HG02678 (cell line): ENCODE results near the gene CCNL1.
A peak's percentile ranks its signal among the peaks of the same experiment; 100 is the strongest.
"Not testable (repeated sequence)": the region's sequence is repeated elsewhere in the genome, so short reads cannot be mapped to it uniquely, and the experiment has no call there.

ENCODE experiments used
- ATAC-seq: cut with Tn5 transposase; IDR thresholded peaks from one replicate; pipeline ENCODE4 v1.9.1; 2021; ENCODE audit warnings: mild to moderate bottlenecking, moderate library complexity; ENCODE audit not compliant: unreplicated experiment

Gene CCNL1

DNA sequence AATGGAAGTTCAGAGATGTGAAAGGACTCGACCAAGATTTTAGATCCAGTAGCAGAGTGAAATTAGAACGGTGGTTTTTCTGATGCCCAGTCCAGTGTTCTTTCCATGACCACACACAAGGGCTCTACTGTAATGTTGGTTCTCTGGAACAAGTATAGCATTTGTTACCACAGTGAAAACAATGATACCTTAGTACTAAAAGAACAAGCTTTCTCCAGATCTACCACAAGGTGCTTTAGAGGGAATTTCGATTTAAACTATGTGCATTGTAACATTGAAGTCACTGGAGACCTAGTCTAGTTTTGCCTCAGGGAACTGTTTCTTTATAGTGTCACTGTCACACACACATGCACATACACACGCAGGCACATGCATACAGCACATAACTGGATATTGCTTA is 12.8 kb upstream of the CCNL1 start:
- ATAC-seq = no peak

DNA sequence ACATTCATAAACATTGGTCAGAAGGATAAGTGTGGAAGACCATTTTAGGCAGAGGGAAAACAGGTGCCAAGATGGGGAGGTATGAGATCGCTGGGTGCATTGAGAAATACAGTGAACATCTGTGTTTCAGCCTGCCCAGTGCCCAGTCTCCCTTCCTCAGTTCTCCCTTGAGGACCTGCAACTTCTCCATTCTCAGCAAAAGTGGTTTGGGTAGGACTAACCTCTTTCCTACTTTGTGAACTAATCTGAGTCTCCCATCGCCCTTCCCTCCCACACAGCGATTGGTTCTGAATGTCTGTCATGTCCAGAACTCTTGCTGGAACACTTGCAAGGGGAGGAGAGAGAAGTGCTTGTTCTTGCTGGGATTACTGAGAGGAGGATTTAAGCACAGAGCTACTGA is 10.9 kb upstream of the CCNL1 start:
- no peak for ATAC-seq

DNA sequence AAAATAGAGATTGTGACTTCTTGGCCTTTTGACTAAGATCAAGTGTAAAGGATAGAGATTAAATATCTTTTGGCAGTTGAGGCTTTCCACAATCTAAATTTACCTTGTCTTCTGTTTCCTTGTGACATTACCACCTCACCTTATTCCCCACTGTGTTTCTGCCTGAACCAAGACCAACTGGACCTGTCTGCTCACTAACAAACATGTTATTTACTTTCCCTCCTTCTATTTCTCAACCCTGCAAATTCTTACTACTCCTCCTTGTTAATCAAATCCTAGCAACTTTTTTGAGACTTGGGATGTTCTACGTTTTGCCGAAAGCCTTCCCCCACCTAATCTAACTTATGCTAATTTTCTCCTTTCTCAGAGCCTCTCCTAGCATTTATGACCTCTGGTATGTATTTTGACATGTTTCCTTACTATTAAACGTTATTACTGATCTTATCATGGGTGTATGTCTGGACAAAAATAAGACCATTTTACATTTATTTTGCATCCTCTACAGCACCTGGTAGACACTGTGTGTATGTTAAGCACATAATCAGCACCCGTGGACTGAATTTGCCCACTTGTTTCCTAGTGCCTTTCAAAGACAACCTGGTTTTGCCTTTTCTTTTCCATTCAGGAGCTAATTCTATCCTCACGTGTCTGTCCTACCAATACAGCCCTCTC is 7.6 kb upstream of the CCNL1 start:
- no peak for ATAC-seq

DNA sequence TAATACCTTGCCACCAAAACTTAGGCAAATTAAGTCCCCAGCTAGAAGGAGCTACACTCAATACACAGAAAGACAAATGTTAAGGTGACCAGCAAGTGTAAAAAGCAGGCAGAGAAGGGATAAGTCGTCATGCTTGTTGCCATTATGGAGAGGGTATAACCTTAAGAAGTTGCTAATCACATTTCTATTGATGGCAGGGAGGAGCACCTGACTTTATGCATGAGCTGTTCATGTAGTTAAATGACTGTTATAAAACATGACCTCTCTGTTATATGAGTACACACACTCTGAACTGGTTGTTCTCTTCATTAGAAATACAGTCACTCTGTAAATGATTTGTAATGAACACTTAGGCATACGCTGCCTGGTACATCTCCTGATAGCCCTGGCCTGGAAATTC is 6.6 kb upstream of the CCNL1 start:
- ATAC-seq = peak; percentile 69

DNA sequence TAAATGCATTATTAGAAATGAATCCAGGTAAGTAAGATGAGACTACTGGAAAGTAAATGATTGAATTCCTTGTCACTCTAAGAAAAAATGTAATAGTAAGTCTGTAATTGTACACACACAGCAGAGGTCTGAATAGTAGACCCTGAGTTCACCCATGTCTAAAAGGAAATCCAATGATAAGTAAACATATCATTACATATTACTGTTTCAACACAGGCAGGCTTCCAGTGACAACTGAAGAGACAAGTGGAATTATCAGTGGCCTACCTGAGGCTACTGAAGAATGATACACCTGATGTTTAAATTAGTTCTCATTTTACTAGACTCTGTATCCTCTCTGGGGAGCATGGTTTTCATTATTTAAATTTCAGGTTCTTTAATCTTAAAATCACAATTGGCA is 6.2 kb upstream of the CCNL1 start:
- ATAC-seq = no peak

DNA sequence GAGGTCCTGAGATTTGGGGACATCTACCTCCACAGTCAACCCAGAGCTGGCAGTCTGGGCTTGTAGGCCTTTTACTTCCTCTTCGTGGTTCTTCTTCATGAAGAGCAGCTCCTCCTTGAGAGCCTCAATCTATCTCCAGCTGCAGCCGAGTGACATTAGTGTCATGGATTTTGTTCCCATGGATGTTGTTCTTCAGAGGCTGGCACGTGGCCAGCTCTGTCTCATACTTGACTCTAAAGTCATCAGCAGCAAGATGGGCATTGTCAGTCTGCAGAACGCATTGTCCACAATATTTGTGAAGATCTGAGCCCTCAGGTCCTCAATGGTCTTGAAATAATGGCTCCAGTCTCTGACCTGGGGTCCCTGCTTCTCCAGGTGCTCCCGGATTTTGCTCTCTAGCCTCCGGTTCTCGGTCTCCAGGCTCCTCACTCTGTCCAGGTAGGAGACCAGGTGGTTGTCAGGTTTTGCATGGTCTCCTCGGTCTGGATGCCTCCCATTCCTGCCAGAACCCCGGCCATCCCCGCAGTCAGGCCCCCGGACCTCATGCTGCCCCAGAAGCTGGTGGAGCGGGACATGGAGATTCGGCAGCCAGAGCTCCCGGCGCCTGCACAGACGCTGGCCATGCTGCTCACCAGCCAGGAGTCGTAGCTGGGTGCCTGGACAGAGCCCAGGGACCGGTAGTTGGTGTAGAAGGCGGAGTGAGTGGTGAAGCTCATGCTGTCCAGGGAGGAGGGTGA is 3.4 kb upstream of the CCNL1 start:
- ATAC-seq = no peak

DNA sequence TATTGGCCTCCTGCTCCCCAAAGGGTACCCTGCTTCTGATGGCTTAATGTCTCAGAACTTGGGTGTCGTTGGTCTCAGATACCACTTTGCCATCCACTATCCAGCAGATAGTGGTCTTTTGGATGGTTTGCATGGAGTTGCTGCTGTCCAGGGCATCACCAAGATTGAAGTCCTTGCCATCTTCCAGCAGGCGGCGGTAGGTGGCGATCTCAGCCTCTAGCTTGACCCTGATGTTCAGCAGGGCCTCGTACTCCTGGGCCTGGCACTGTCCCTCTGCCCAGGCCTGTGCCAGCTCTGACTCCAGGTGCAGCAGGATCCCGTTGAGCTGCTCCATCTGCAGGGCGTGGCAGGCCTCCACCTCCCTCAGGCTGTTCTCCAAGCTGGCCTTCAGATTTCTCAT is 2.7 kb upstream of the CCNL1 start:
- ATAC-seq = not testable (repeated sequence)

DNA sequence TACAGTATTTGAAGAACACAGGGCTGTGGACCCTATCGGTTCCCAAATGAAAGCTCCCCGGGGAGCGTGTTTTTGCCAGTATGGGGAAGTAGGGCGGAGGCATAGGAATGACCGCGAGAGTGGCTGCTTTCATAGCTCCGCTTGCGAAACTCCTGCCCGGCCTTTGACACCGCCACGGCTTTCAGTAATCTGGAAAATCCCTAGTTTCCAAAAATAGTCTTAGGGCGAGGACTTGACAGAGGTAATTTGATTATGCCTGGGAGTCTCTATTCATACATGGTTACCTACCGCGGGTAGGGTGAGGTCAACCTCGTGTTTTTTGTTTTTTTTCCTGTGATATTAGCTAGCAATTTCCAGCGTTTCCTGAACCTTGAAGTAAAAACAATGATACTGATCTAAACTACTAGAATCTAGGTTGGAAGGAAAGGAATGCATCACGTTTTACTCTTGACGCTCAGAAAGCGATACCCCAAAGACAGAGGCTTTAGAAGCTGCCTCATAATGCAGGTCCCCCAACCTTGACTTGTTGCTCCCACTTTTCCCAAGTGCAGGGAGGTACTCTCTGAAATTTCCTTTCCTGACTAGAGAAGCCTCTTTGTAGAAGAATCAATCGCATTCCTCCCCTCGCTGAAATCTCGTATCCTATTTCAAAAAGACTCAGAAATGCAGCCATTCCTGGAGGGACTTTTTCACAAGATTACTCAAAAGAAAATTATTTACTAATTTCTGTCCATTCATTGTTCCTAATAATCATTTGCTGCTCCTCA is 894 bp upstream of the CCNL1 start:
- peak; percentile 41 for ATAC-seq

DNA sequence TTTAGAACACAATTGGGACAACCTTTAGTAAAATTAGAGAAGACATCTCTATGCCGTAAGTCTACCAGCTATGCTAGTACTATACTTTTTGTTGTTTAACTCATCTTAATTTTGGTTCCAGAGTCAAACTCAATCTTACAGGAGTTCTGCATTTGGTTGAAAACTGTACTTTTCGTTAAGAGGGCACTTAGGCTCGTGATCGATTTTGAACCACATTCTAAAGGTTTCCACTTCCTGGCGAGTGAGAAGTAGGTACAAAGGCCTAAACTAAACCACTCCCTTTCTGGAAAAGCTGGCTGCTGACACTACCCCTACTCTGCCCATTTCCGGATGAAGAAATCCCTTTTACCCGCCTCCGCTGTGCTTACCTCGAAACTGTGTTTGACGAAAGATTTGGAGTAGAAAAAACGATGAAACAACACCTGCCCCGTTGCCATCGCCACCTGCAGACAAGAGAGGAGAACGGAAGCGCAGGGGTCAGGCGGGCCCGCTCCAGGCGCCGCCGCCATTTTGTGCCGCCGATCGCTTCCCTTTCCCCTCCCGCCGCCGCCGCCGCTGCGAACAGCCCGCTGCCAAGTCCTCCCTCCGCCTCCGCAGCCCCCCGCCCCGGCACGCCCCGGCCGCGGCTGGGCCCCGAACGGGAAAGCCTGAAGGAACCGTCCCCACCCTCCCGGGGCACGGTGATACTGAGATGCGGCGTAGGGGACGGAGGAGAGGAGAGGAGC is 748 bp downstream of the CCNL1 start:
- ATAC-seq = peak; percentile 45

DNA sequence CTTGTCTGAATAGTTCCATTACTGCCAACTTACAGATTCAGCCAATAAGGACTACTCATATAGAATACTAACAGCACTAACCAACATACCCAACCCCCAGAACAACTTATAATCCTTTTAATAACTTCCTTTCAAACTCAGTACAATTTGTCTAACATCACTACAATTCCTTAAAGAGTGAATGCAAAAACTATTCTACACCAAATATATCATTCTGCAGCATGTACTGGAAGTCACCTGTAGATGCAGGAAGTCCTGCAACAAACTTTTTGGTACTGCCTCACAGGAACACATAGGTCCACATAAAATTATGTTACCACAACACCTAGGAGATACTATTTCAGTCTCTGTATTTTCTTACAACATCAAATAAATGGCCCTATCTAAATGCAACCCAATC is 2.1 kb downstream of the CCNL1 start:
- no peak for ATAC-seq

DNA sequence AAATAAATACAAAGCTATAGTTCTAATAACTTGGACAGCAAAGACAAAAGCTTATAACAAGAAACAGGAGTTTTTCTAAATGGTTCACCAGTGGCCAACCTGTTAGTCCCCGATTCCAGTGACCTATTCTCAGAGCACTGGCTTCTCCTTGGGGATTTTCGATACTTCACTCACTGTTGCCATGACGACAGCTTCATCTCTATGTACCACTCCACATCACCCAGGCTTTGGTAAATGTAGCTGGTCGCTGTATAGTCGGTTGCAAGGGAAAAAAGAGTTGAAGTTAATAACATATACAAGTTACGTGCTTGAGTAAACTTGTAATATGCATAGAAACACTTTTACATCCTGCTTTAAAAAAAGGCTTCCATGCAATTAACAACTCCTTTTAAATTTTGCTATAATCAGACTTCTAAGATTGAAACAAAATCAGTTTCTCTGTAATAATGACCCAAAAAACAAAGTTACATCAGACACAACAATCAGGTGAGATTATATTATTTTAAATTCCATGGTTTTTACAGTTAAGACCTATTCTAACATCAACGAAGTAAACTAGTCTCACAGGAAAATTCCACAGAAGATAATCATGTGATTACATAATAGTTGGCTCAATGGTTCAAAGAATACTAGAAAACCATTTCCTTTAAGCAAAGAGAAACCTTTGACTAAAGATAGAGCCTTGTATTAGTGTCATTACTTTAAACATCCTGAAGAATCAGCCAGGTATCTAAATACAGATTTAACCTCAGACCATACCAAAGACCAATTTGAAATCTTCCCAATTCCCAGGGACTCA is 2.9 kb downstream of the CCNL1 start:
- no peak for ATAC-seq

DNA sequence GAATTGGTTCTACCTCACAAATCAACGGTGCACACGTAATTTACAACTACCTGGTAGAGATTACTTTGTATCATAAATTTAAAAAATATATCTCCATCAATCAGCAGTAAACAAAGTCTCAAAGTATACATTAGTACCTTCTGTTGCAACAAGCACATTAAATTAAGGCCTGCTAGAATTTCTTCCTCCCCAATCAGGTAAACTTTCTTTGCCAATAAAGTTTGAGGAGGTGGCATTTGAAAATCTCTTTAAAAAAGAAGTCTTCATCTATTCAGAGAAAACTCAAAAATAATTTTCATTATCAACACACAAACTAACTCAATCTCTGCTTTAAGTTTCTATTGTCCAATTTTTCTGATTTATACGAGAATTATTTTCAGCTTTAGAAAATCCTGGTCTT is 4.4 kb downstream of the CCNL1 start:
- no peak for ATAC-seq

DNA sequence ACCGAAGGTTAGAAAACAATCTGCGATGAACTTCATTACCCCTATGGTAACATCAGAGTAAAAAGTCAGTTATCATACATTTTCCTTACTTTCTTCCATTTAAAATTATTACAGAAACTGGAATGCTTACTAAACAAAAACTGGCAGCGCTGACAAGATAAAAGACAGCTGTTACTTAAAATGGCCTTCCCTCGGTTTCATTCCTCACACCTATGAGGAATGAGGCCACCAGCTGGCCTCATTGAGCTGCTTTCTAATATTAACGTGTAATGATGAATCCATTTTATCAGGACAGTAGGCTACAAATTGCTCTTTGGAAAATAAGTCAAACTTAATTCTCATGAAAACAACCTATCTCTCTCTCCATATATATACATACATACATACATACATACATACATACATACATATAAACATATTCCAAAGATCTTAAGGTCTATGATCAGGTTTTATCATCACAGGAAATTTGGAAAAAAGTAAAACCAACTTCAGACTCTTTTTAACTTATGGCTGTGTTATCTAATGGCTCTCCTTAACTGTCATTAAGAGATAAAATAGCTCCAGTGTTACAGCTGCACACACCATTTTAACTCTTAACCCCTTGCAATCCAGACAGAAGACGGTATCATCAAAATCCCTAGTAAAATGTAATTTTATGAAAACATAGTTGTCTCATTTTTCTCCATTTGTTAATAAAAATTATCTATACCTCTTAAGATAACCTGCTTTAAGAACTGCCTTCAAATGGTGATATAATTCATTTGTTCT is 5.2 kb downstream of the CCNL1 start:
- no peak for ATAC-seq

DNA sequence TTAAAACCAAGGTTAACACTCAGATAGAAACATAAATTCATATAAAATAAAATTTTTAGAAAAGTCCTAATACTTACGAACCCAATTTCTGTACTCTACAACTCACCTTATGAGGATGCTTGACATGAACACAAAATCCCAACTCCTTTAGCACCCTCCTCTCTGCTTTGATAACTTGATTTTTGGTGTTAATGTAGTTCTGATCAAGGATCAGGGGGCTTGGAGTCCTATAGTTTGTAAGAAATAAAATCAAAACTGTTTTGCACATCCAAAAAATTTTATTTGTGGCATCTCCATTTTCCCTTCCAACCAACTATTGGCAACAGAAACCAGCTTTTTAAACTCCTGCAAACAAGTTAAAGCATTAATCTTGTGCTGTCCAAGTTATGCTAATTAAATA is 7.0 kb downstream of the CCNL1 start:
- ATAC-seq = no peak

DNA sequence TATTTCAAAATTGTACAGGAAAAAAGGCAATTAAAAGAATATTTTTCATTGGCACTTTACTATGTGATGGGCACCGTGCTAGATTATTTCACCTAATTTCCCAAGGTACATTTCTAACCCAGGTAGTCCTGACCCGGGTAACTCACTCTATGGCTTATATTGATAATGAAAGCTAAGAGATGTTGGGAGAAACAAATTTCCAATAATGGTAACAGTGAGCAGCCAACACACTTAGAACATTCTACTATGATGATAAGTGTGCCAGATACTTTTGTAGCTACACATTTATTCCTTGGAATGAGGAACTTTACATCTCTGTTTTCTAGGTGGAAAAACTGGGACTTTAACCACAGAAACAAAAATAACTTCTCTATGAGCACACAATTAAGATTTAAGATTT is 7.5 kb downstream of the CCNL1 start:
- no peak for ATAC-seq

DNA sequence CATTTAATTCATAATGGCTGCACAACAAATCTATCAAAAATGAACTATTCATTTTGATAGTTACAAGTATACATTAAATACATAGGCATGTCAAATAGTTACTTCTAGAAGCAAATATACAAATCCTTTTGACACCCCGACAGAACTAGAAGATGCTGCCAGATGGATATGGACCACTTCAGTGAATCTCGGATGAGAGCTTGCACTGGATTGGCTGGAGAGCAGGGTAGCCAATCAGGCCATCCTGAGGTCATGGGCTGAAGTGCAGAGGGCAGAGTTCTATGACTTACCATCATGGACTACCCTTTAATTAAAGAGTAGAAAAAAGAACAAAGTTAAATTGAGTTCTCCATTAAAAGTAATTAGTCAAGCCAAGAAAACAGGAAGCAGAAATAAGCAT is 8.3 kb downstream of the CCNL1 start:
- no peak for ATAC-seq

DNA sequence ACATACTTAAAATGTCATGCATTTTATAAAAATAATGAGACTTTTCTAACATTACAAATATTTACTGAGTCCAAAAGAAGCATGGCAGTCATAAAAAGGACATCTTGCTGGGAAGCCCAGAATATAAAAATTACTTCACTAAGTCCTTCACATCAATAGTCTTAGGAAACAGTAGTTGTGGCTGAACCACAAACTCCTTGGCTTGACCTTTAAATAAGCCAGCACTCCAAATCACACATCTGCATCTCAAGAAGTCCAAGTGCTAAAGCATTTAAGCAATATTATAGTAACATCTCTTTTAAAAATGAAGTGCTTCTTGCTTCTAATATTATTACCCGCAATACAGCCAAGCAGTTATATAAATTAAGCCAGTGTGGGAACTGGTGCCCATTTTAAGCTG is 8.8 kb downstream of the CCNL1 start:
- no peak for ATAC-seq

DNA sequence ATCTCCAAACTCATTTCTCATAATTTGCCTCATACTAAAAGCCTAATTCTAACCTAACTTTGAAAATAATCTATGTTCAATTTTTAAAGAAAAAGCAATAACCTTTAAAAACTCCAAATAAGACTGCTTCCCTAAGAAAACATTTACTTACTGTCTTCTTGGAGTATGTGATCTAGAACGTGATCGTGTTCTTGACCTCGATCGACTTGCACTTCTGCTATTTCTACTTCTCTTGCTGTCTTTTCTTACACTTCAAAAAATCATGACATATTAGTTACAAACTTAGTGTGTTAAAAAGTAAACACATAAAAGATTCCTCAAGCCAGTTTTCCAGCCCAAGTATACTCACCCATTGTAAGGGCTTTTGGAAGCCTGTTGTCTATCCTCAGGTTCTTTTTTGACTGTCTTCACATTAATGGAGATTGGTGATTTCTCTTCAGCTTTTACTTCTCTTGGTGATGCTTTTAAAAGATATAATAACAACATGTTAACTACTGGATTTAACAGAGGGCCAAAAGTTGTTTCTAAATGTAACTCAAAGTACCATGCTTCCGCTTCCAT is 10.7 kb downstream of the CCNL1 start:
- no peak for ATAC-seq

DNA sequence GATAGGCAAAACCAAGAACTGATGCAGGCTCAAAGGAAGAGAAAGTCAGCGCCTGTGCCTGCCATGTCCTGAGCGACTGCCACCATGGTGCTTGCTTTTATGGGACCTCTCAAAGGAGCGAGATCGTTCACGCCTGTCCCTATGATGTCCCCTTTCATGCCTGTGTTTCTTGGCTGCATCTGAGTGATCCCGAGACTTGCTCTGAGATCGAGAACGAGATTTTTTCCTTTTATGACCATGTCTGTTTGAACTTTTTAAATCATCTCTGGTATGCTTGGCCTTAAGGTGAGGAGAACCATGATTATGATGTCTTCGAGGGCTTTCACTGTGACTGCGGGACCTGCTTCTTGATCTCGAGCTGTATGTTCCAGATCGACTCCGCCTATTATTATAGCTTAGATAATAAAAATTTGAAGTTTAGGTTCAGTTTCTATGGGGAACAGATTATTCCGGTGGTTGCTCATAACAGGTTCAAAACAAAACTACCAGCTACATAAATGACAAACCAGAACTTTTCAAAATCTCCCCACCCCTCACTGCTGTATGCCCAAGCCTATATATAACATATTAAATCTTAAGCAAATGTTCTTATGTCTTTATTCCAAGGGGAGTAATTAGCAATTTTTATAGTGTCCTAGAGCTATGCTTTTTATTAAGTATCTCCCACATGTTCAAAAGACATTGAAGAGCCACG is 11.6 kb downstream of the CCNL1 start:
- ATAC-seq = no peak
